HFF-Myc (cell line): Measurements from ENCODE around the gene TMEM200A.
"Not testable (repeated sequence)": the region's sequence is repeated elsewhere in the genome, so short reads cannot be mapped to it uniquely, and the experiment has no call there.

Source experiments
- DNase-seq: peaks from one replicate; pipeline ENCODE4 v3.0.0-alpha.2; 2011; ENCODE audit warnings: low read depth; ENCODE audit errors: extremely low read depth
- H3K4me3 ChIP-seq: replicated peaks from 2 replicates; pipeline ENCODE4 v1.5.1; 2011; ENCODE audit warnings: low read depth, mild to moderate bottlenecking, control low read depth, low read length
- TF ChIP-seq, protein P1 (sequence below): IDR thresholded peaks from 2 replicates; pipeline ENCODE4 v1.5.1; 2012; ENCODE audit warnings: mild to moderate bottlenecking, low read depth, low read length, control low read depth; ENCODE audit errors: missing control alignments

Gene TMEM200A

GRCh38 chr6:130365166-130366106 lies at the start of gene TMEM200A:
Gene TMEM200A, plus strand, starts transcription at chr6:130366017. Its CDS starts 74,406 bp downstream, at chr6:130440423.
- peak; percentile 20 for DNase-seq
- H3K4me3 ChIP-seq = peak within 1 kb of the TSS; percentile 66

DNA sequence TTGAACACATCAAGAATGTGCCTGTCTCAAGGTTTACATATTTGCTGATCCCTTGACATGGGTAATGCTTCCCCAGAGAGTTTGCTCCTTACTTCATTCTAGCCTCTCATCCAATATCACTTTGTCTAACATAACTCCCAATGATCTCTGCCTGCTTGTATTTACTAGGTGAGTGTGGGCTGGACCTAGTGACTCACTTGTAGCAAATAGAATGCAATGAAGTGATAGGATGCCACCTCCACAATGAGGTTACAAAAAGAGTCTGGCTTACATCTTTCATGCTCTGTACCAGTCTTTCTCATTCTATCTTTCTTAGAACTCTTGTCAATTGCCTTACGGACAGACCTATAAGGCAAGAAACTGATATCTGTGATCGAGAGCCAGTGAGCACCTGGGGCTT lies 44.9 kb upstream of the TMEM200A start:
- DNase-seq = no peak
- no peak overlapping the region for H3K4me3 ChIP-seq
- TF ChIP-seq, protein P1, sequence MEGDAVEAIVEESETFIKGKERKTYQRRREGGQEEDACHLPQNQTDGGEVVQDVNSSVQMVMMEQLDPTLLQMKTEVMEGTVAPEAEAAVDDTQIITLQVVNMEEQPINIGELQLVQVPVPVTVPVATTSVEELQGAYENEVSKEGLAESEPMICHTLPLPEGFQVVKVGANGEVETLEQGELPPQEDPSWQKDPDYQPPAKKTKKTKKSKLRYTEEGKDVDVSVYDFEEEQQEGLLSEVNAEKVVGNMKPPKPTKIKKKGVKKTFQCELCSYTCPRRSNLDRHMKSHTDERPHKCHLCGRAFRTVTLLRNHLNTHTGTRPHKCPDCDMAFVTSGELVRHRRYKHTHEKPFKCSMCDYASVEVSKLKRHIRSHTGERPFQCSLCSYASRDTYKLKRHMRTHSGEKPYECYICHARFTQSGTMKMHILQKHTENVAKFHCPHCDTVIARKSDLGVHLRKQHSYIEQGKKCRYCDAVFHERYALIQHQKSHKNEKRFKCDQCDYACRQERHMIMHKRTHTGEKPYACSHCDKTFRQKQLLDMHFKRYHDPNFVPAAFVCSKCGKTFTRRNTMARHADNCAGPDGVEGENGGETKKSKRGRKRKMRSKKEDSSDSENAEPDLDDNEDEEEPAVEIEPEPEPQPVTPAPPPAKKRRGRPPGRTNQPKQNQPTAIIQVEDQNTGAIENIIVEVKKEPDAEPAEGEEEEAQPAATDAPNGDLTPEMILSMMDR = no peak

More at GRCh38 chr6:130365166-130366106, at the start of gene TMEM200A:
- TF ChIP-seq, protein P1 = peak; percentile 90

DNA sequence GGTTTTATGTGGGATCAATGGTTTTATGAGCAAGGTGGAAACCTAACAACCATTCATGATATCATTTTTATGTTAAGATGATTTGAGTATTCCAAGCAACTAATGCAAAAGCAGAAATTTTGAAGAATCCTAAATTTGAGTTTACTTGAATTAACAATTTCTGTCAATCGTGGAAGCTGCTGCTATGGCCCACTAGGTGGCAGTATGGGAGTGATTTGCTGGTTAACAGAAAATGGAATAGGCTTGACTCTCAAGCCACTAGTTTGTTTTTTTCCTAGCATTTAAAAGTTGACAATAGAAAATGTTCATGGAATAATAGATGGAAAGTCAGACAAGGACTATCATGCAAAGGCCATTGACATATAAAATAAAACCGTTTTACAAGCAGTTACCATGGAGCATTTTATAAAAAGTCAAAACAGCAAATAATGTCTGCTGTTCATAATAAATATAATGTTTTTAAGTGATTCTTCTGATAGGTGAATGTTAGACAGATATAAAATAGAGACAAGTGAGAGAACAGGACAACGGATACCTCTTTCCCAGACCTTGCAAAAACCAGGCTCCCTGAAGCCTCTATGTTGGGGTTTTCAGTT lies 43.0 kb upstream of the TMEM200A start:
- TF ChIP-seq, protein P1 = peak; percentile 80
- DNase-seq = peak; percentile 50
- H3K4me3 ChIP-seq = no peak overlapping the region

GRCh38 chr6:130324657-130325056 lies 41.2 kb upstream of the TMEM200A start:
- H3K4me3 ChIP-seq = no peak overlapping the region
- TF ChIP-seq, protein P1 = no peak
- no peak for DNase-seq

- no peak overlapping the region for H3K4me3 ChIP-seq
- no peak for DNase-seq
- TF ChIP-seq, protein P1 = no peak
These were observed 39.3 kb upstream of the TMEM200A start for GRCh38 chr6:130326496-130326895.

- TF ChIP-seq, protein P1 = no peak
- no peak overlapping the region for H3K4me3 ChIP-seq
- DNase-seq = no peak
These were observed 28.3 kb upstream of the TMEM200A start for GRCh38 chr6:130337534-130337933.

- not testable (repeated sequence) for H3K4me3 ChIP-seq, DNase-seq
These were observed 19.5 kb upstream of the TMEM200A start for GRCh38 chr6:130346324-130346723.
